Measurements from ENCODE around the gene RBP3. TPM values are rescaled to one million over a fixed set of nuclear protein-coding genes. Genes with fewer than 3 reads are reported as not detected.

RBP3 gene
- total RNA-seq, 4 donors from 2014 or later: not detected

DNA sequence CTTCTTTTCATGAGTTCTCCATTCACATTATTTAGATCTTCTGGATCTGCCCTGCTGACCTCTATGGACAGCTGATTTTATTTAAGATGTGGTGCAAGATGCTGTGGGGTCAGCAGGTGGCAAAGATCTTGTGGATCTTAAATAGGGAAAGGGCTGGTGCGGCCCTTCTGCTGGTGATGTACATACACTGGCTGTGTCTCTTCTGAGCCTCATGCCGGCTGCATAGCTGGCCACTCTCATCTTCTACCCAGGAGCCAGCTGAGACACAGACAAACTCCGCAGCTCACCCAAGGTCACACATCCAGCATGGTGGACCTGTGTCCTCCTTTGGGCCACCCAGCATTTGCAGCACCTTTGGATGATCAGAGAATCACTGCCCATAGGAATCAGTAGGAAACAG, 9.7 kb downstream of the RBP3 start:
- in situ Hi-C loops (cut with MboI; ENCODE audit: low sequenced_read_pairs in 4 of 4): no loop called here
- DNase-seq: no peak
- Histone ChIP-seq H3K4me3 (no peak overlapping the region), H3K4me1 (peaks cover 0 to 11% of the 10 kb centered on the region in 2 donors), H3K27me3 (no peaks in the 10 kb centered on the region), H3K9me3 (no peaks in the 10 kb centered on the region), H3K36me3 (no peaks in the 10 kb centered on the region), H3K27ac (no peak overlapping the region)
- intact Hi-C loops (cut with DNase I; ENCODE audit: low total_unique reads): no loop called here
- no peak for TF ChIP-seq POLR2A (IDR thresholded peaks at IDR 0.05)
- TF ChIP-seq, protein P1, sequence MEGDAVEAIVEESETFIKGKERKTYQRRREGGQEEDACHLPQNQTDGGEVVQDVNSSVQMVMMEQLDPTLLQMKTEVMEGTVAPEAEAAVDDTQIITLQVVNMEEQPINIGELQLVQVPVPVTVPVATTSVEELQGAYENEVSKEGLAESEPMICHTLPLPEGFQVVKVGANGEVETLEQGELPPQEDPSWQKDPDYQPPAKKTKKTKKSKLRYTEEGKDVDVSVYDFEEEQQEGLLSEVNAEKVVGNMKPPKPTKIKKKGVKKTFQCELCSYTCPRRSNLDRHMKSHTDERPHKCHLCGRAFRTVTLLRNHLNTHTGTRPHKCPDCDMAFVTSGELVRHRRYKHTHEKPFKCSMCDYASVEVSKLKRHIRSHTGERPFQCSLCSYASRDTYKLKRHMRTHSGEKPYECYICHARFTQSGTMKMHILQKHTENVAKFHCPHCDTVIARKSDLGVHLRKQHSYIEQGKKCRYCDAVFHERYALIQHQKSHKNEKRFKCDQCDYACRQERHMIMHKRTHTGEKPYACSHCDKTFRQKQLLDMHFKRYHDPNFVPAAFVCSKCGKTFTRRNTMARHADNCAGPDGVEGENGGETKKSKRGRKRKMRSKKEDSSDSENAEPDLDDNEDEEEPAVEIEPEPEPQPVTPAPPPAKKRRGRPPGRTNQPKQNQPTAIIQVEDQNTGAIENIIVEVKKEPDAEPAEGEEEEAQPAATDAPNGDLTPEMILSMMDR (IDR thresholded peaks at IDR 0.05 in 4 of 5, conservative IDR thresholded peaks at IDR 0.05 in 1 of 5): no peak
- no peak for ATAC-seq

DNA sequence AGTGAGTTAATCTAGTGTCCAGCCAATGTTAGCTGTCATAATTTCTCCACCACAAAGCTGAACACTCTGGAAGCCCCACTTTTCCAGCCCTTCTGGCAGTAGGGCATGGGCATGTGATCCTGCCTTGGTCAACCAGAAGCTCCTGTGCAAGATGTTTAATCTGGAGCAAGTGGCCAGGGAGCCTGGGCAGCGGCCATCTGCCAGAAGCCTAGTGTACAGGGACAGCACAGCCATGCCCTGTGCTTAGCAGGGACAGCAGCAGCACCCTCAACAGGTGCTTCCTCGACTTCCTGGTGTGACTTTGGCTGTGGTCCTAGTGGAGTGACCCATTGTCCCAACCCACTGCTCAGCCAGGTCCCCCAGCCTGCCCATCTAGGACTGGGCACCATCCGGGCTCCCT, 10.3 kb downstream of the RBP3 start:
- intact Hi-C loops (cut with DNase I; ENCODE audit: low total_unique reads): no loop called here

DNA sequence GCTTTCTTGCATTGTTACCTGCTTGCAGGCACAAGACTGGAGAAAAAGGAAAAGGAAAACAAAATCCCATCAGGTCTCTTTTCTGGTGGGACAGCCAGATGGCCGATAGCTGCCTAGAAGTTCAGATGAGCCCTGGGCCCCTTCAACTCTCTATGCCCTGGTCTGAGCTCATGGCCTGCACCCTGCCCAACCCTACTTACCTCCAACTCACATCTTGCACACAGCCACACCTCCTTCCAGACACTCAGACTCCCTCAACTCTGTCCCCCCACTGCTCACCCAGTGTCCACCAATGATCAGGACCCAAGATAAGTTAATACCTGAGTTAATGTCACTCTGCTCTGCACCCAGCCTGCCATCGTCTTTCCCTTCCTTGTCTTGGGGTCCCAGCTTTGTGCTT, 10.9 kb downstream of the RBP3 start:
- no peak for ATAC-seq
- intact Hi-C loops (cut with DNase I; ENCODE audit: low total_unique reads): no loop called here

More for the DNA sequence above, 10.3 kb downstream of the RBP3 start:
- ATAC-seq: no peak
- Histone ChIP-seq H3K4me1 (peaks cover 0 to 11% of the 10 kb centered on the region in 2 donors), H3K27me3 (no peaks in the 10 kb centered on the region), H3K27ac (no peak overlapping the region), H3K36me3 (no peaks in the 10 kb centered on the region), H3K4me3 (no peak overlapping the region), H3K9me3 (no peaks in the 10 kb centered on the region)
- in situ Hi-C loops (cut with MboI; ENCODE audit: low sequenced_read_pairs in 4 of 4): no loop called here
- TF ChIP-seq, protein P1 (IDR thresholded peaks at IDR 0.05 in 4 of 5, conservative IDR thresholded peaks at IDR 0.05 in 1 of 5): no peak
- no peak for TF ChIP-seq POLR2A (IDR thresholded peaks at IDR 0.05)
- DNase-seq: no peak

DNA sequence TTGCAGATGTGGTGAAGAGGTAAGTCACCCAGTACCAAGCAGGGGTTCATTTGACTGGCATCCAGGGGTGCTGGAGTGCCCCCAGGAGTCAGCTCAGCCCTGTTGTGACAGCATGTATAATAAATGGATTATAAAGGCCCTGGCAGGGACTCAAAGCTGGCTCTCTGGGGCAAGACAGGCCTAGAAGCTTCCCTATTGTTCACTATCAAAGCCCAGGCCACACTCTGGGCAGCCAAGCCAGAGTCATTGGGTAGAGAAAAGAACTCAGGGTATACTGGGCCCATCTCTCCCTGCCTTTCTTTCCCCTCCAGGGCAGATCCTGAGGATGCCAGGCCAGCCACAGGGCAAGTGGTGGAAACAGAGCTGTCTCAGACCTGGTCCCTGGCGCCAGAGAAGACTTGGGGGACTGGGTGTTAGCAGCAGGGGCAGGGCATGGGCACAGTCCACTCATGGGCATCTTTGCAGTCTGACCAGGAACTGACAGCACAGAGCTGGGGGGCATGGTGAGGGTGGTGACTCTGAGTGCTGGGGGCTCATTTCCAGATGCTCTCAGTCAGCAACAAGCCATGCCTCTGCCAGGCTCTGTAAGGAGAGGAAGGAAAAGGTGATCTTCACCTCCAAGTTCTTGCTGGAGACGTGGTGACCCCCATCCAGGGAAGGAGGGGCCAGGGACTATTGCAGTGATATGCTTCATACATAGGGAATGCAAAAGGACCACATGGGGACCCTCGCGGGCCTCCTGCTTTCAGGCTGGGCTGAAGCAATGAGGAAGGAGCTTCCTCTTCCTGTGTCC, 11.7 kb downstream of the RBP3 start:
- ATAC-seq: no peak

More for the DNA sequence above, 10.9 kb downstream of the RBP3 start:
- Histone ChIP-seq H3K27me3 (no peaks in the 10 kb centered on the region), H3K4me1 (peaks cover 4 to 15% of the 10 kb centered on the region in 2 donors), H3K9me3 (no peaks in the 10 kb centered on the region), H3K36me3 (no peaks in the 10 kb centered on the region), H3K4me3 (no peak overlapping the region), H3K27ac (no peak overlapping the region)
- TF ChIP-seq, protein P1 (IDR thresholded peaks at IDR 0.05 in 4 of 5, conservative IDR thresholded peaks at IDR 0.05 in 1 of 5): no peak
- no peak for TF ChIP-seq POLR2A (IDR thresholded peaks at IDR 0.05)
- no peak for DNase-seq
- in situ Hi-C loops (cut with MboI; ENCODE audit: low sequenced_read_pairs in 4 of 4): no loop called here

More for the DNA sequence above, 11.7 kb downstream of the RBP3 start:
- Histone ChIP-seq H3K9me3 (no peaks in the 10 kb centered on the region), H3K36me3 (no peaks in the 10 kb centered on the region), H3K27me3 (no peaks in the 10 kb centered on the region), H3K4me3 (no peak overlapping the region), H3K27ac (no peak overlapping the region), H3K4me1 (peaks cover 8 to 23% of the 10 kb centered on the region in 2 donors)
- intact Hi-C loops (cut with DNase I; ENCODE audit: low total_unique reads): no loop called here
- no peak for TF ChIP-seq POLR2A (IDR thresholded peaks at IDR 0.05)
- TF ChIP-seq, protein P1 (IDR thresholded peaks at IDR 0.05 in 4 of 5, conservative IDR thresholded peaks at IDR 0.05 in 1 of 5): no peak
- in situ Hi-C loops (cut with MboI; ENCODE audit: low sequenced_read_pairs in 4 of 4): no loop called here
- no peak for DNase-seq

Data from gastrocnemius medialis (tissue), 4 donors.